ENCODE data around the gene NUP35. TPM values are rescaled to one million over a fixed set of nuclear protein-coding genes. Genes with fewer than 3 reads are reported as not detected.

NUP35 gene, protein sequence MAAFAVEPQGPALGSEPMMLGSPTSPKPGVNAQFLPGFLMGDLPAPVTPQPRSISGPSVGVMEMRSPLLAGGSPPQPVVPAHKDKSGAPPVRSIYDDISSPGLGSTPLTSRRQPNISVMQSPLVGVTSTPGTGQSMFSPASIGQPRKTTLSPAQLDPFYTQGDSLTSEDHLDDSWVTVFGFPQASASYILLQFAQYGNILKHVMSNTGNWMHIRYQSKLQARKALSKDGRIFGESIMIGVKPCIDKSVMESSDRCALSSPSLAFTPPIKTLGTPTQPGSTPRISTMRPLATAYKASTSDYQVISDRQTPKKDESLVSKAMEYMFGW
- polyA plus RNA-seq (2013, experiment 1 of 2) = 6.0 TPM
- 5.6 TPM for polyA plus RNA-seq (2013, experiment 2 of 2)

- Histone ChIP-seq H3K4me2 (ENCODE audit: low read length, poor library complexity, severe bottlenecking) (peak within 1 kb of the TSS; percentile 80), H4K8ac (ENCODE audit: low read length) (peak within 1 kb of the TSS; percentile 89), H3K9me3 (ENCODE audit: control insufficient read depth, low read length) (no peaks in the 10 kb centered on the region), H4K91ac (ENCODE audit: low read length) (peak within 1 kb of the TSS; percentile 9), H2BK15ac (ENCODE audit: low read depth, poor library complexity, severe bottlenecking) (peak within 1 kb of the TSS; percentile 77), H2BK5ac (ENCODE audit: low read depth, low read length, poor library complexity, severe bottlenecking) (no peak within 1 kb of the TSS), H3K4me1 (ENCODE audit: control insufficient read depth, insufficient read depth, low read depth, low read length) (peaks cover 6% of the 10 kb centered on the region), H3K18ac (ENCODE audit: low read depth in 1 of 2, low read length in 2 of 2) (peak within 1 kb of the TSS; percentile 89 to 90), H3K14ac (ENCODE audit: low read length in 2 of 2) (peak within 1 kb of the TSS in 1 of 2 experiments; percentile 87), H2AFZ (ENCODE audit: low read depth, low read length) (peak within 1 kb of the TSS; percentile 99), H2AK5ac (ENCODE audit: low read length, severe bottlenecking) (no peak within 1 kb of the TSS), H3K27ac (ENCODE audit: low read length, poor library complexity, severe bottlenecking) (peak within 1 kb of the TSS; percentile 95), H3K4ac (ENCODE audit: low read depth in 1 of 2, low read length in 2 of 2) (peak within 1 kb of the TSS; percentile 75 to 86), H3K23ac (ENCODE audit: low read length in 2 of 2) (peak within 1 kb of the TSS in 1 of 2 experiments; percentile 92), H2BK12ac (ENCODE audit: low read length in 2 of 2) (peak within 1 kb of the TSS; percentile 2 to 60), H3K9ac (ENCODE audit: low read length) (peak within 1 kb of the TSS; percentile 92), H3K79me1 (replicated peaks; ENCODE audit: low read length, poor library complexity, severe bottlenecking) (peaks cover 1% of the 10 kb centered on the region), H3K36me3 (ENCODE audit: control insufficient read depth in 1 of 2, insufficient read depth in 2 of 2, low read depth in 1 of 2, low read length in 2 of 2) (peaks cover 0 to 5% of the 10 kb centered on the region in 2 experiments), H3K27me3 (ENCODE audit: control insufficient read depth in 1 of 2, insufficient read depth in 1 of 2, low read length in 2 of 2) (no peaks in the 10 kb centered on the region), H3K4me3 (ENCODE audit: insufficient read depth in 1 of 2, low read depth in 1 of 2, low read length in 2 of 2) (peak within 1 kb of the TSS; percentile 95 to 98), H2BK120ac (ENCODE audit: low read depth, low read length) (no peak within 1 kb of the TSS)
- peak; percentile 93 for DNase-seq
- 0% methylated on average over 40 of the region's 43 CpGs for WGBS
Observed at GRCh38 chr2:183124222-183124956, at the start of gene NUP35. Gene NUP35, plus strand, starts transcription at chr2:183124443. Its CDS starts 15 bp downstream, at chr2:183124458.

- Histone ChIP-seq H3K9me3 (ENCODE audit: control insufficient read depth, low read length) (no peaks in the 10 kb centered on the region), H3K23ac (ENCODE audit: low read length in 2 of 2) (no peak overlapping the region), H4K91ac (ENCODE audit: low read length) (no peak overlapping the region), H2BK12ac (ENCODE audit: low read length in 2 of 2) (no peak overlapping the region), H3K27ac (ENCODE audit: low read length, poor library complexity, severe bottlenecking) (peak overlapping the region; percentile 37), H2AK5ac (ENCODE audit: low read length, severe bottlenecking) (no peak overlapping the region), H3K4me2 (ENCODE audit: low read length, poor library complexity, severe bottlenecking) (peak overlapping the region; percentile 86), H3K18ac (ENCODE audit: low read depth in 1 of 2, low read length in 2 of 2) (peak overlapping the region in 1 of 2 experiments; percentile 48), H2AFZ (ENCODE audit: low read depth, low read length) (peak overlapping the region; percentile 85), H3K27me3 (ENCODE audit: control insufficient read depth in 1 of 2, insufficient read depth in 1 of 2, low read length in 2 of 2) (peaks cover 5 to 11% of the 10 kb centered on the region in 2 experiments), H3K36me3 (ENCODE audit: control insufficient read depth in 1 of 2, insufficient read depth in 2 of 2, low read depth in 1 of 2, low read length in 2 of 2) (no peaks in the 10 kb centered on the region), H4K8ac (ENCODE audit: low read length) (peak overlapping the region; percentile 92), H3K79me1 (replicated peaks; ENCODE audit: low read length, poor library complexity, severe bottlenecking) (no peaks in the 10 kb centered on the region), H3K14ac (ENCODE audit: low read length in 2 of 2) (no peak overlapping the region), H3K9ac (ENCODE audit: low read length) (peak overlapping the region; percentile 86), H2BK120ac (ENCODE audit: low read depth, low read length) (no peak overlapping the region), H3K4ac (ENCODE audit: low read depth in 1 of 2, low read length in 2 of 2) (peak overlapping the region in 1 of 2 experiments; percentile 91), H3K4me1 (ENCODE audit: control insufficient read depth, insufficient read depth, low read depth, low read length) (no peaks in the 10 kb centered on the region), H2BK5ac (ENCODE audit: low read depth, low read length, poor library complexity, severe bottlenecking) (no peak overlapping the region), H2BK15ac (ENCODE audit: low read depth, poor library complexity, severe bottlenecking) (no peak overlapping the region), H3K4me3 (ENCODE audit: insufficient read depth in 1 of 2, low read depth in 1 of 2, low read length in 2 of 2) (peak overlapping the region; percentile 43 to 82)
- no peak for DNase-seq
- WGBS = 1% methylated on average over 6 of the region's 8 CpGs
Observed at GRCh38 chr2:183078163-183078463, 46.1 kb upstream of the NUP35 start.

DNA sequence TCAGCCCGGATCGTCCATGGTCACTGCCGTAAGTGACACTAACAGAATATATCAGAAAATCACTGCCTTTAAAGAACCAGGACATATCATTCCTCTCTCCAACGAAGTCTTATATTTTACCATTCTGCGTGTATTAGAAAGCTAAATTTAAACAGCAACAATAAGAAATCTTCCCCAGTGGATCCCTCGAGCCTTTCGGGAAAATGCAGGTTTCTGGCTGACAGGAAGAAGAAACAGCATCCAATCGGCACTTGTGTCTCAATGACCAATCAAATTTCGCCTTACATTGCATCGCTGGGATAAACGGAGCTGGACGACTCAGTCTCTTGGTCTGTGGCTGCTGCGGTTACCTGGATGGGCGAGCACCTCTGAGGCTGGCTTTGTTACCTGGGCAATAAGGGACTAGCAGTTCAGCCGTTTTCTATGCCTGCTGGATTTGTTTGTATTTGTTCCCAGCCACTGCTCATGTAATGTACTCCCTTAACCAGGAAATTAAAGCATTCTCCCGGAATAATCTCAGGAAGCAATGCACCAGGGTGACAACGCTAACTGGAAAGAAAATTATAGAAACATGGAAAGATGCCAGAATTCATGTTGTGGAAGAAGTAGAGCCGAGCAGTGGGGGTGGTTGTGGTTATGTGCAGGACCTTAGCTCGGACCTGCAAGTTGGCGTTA lies 45.6 kb upstream of the NUP35 start, which contains the start of gene DUSP19:
TSS of gene DUSP19 (plus strand) at position 284 of the 675 bp plus-strand sequence. CDS start at position 471, 187 bp downstream.
- Histone ChIP-seq H3K27ac (ENCODE audit: low read length, poor library complexity, severe bottlenecking) (peak within 1 kb of the TSS; percentile 37), H2AK5ac (ENCODE audit: low read length, severe bottlenecking) (no peak within 1 kb of the TSS), H2BK120ac (ENCODE audit: low read depth, low read length) (no peak within 1 kb of the TSS), H3K9ac (ENCODE audit: low read length) (peak within 1 kb of the TSS; percentile 86), H4K91ac (ENCODE audit: low read length) (no peak within 1 kb of the TSS), H3K23ac (ENCODE audit: low read length in 2 of 2) (no peak within 1 kb of the TSS), H2BK15ac (ENCODE audit: low read depth, poor library complexity, severe bottlenecking) (no peak within 1 kb of the TSS), H4K8ac (ENCODE audit: low read length) (peak within 1 kb of the TSS; percentile 96), H2BK12ac (ENCODE audit: low read length in 2 of 2) (no peak within 1 kb of the TSS), H3K27me3 (ENCODE audit: control insufficient read depth in 1 of 2, insufficient read depth in 1 of 2, low read length in 2 of 2) (peaks cover 5 to 11% of the 10 kb centered on the region in 2 experiments), H3K4ac (ENCODE audit: low read depth in 1 of 2, low read length in 2 of 2) (peak within 1 kb of the TSS in 1 of 2 experiments; percentile 91), H3K14ac (ENCODE audit: low read length in 2 of 2) (no peak within 1 kb of the TSS), H3K4me1 (ENCODE audit: control insufficient read depth, insufficient read depth, low read depth, low read length) (no peaks in the 10 kb centered on the region), H3K4me2 (ENCODE audit: low read length, poor library complexity, severe bottlenecking) (peak within 1 kb of the TSS; percentile 86), H3K79me1 (replicated peaks; ENCODE audit: low read length, poor library complexity, severe bottlenecking) (no peaks in the 10 kb centered on the region), H2AFZ (ENCODE audit: low read depth, low read length) (peak within 1 kb of the TSS; percentile 91), H3K4me3 (ENCODE audit: insufficient read depth in 1 of 2, low read depth in 1 of 2, low read length in 2 of 2) (peak within 1 kb of the TSS; percentile 53 to 82), H3K36me3 (ENCODE audit: control insufficient read depth in 1 of 2, insufficient read depth in 2 of 2, low read depth in 1 of 2, low read length in 2 of 2) (no peaks in the 10 kb centered on the region), H3K18ac (ENCODE audit: low read depth in 1 of 2, low read length in 2 of 2) (peak within 1 kb of the TSS; percentile 23 to 61), H3K9me3 (ENCODE audit: control insufficient read depth, low read length) (no peaks in the 10 kb centered on the region), H2BK5ac (ENCODE audit: low read depth, low read length, poor library complexity, severe bottlenecking) (no peak within 1 kb of the TSS)
- DNase-seq = peak; percentile 93
- WGBS = 11% methylated on average over 20 of the region's 20 CpGs
